HEK293 (cell line): ENCODE results near the gene SRD5A1.

Source experiments
- GLI4 ChIP-seq: fragments of 450-650 bp; formaldehyde crosslinking; IDR thresholded peaks from 2 replicates; pipeline ENCODE4 v1.5.1; 2016; ENCODE audit warnings: missing biosample characterization, missing genetic modification characterization
- ZBTB17 ChIP-seq: fragments of 450-650 bp; formaldehyde crosslinking; IDR thresholded peaks from 2 replicates; pipeline ENCODE4 v1.5.1; 2016; ENCODE audit warnings: missing biosample characterization, missing genetic modification characterization
- ZBTB48 ChIP-seq: fragments of 450-650 bp; formaldehyde crosslinking; IDR thresholded peaks from 2 replicates; pipeline ENCODE4 v1.5.1; 2016; ENCODE audit warnings: missing biosample characterization, missing genetic modification characterization
- ZNF114 ChIP-seq: fragments of 450-650 bp; formaldehyde crosslinking; IDR thresholded peaks from 2 replicates; pipeline ENCODE4 v1.5.0; 2017; ENCODE audit warnings: missing biosample characterization, missing genetic modification characterization
- ZNF48 ChIP-seq: fragments of 450-650 bp; formaldehyde crosslinking; IDR thresholded peaks from 2 replicates; pipeline ENCODE4 v1.5.1; 2016; ENCODE audit warnings: missing biosample characterization, missing genetic modification characterization
- ZNF521 ChIP-seq: fragments of 450-650 bp; formaldehyde crosslinking; IDR thresholded peaks from 2 replicates; pipeline ENCODE4 v1.5.1; 2017; ENCODE audit warnings: missing biosample characterization, mild to moderate bottlenecking, missing genetic modification characterization
- ZNF785 ChIP-seq: fragments of 450-650 bp; formaldehyde crosslinking; IDR thresholded peaks from 2 replicates; pipeline ENCODE4 v1.5.1; 2016; ENCODE audit warnings: missing biosample characterization, missing genetic modification characterization
- TF ChIP-seq, protein P1 (sequence below): fragments of 450-650 bp; formaldehyde crosslinking; IDR thresholded peaks from 2 replicates; pipeline ENCODE4 v1.5.1; 2016; ENCODE audit warnings: missing biosample characterization, missing genetic modification characterization
- TF ChIP-seq, protein P2 (sequence below): fragments of 450-650 bp; formaldehyde crosslinking; IDR thresholded peaks from 2 replicates; pipeline ENCODE4 v1.5.1; 2016; ENCODE audit warnings: missing biosample characterization, missing genetic modification characterization, low read depth
- TF ChIP-seq, protein P3 (sequence below): fragments of 450-650 bp; formaldehyde crosslinking; IDR thresholded peaks from 2 replicates; pipeline ENCODE4 v1.5.1; 2016; ENCODE audit warnings: missing biosample characterization, missing genetic modification characterization
- TF ChIP-seq, protein P4 (sequence below): fragments of 450-650 bp; formaldehyde crosslinking; IDR thresholded peaks from 2 replicates; pipeline ENCODE4 v1.5.1; 2016; ENCODE audit warnings: missing biosample characterization, missing genetic modification characterization
- TF ChIP-seq, protein P5 (sequence below): sonication (generic); formaldehyde crosslinking; IDR thresholded peaks from 2 replicates; pipeline ENCODE4 v1.8.1; 2022; ENCODE audit warnings: mild to moderate bottlenecking, moderate library complexity, missing genetic modification reagents

DNA sequence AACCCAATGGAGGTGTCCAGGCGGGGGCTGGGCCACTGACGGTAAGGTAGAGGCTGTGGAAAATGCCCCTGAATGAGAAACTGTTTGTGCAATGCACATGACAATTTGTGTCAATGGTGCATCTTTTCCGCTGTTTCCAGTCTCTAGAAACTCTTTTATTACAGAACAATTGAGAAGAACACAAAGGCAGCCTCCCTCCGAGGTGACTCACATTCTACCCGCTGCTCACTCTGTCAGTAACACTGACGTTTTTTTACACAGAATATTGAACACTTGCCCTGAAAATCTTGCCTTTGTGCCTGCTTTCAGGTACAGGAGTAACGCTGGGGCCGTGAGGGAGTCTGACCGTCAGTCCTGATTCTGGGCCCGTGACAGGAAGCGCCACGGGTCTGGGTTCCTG, 68.3 kb downstream of the SRD5A1 start:
- TF ChIP-seq, protein P1, sequence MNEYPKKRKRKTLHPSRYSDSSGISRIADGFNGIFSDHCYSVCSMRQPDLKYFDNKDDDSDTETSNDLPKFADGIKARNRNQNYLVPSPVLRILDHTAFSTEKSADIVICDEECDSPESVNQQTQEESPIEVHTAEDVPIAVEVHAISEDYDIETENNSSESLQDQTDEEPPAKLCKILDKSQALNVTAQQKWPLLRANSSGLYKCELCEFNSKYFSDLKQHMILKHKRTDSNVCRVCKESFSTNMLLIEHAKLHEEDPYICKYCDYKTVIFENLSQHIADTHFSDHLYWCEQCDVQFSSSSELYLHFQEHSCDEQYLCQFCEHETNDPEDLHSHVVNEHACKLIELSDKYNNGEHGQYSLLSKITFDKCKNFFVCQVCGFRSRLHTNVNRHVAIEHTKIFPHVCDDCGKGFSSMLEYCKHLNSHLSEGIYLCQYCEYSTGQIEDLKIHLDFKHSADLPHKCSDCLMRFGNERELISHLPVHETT (tag by site-specific recombination): no peak
- TF ChIP-seq, protein P2, sequence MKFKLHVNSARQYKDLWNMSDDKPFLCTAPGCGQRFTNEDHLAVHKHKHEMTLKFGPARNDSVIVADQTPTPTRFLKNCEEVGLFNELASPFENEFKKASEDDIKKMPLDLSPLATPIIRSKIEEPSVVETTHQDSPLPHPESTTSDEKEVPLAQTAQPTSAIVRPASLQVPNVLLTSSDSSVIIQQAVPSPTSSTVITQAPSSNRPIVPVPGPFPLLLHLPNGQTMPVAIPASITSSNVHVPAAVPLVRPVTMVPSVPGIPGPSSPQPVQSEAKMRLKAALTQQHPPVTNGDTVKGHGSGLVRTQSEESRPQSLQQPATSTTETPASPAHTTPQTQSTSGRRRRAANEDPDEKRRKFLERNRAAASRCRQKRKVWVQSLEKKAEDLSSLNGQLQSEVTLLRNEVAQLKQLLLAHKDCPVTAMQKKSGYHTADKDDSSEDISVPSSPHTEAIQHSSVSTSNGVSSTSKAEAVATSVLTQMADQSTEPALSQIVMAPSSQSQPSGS (tag by site-specific recombination): no peak
- TF ChIP-seq ZNF785 (no peak), ZNF48 (tag by site-specific recombination) (no peak), ZNF521 (tag by site-specific recombination) (no peak), ZBTB48 (tag by site-specific recombination) (no peak), ZBTB17 (no peak), ZNF114 (no peak), GLI4 (tag by site-specific recombination) (no peak)
- TF ChIP-seq, protein P3, sequence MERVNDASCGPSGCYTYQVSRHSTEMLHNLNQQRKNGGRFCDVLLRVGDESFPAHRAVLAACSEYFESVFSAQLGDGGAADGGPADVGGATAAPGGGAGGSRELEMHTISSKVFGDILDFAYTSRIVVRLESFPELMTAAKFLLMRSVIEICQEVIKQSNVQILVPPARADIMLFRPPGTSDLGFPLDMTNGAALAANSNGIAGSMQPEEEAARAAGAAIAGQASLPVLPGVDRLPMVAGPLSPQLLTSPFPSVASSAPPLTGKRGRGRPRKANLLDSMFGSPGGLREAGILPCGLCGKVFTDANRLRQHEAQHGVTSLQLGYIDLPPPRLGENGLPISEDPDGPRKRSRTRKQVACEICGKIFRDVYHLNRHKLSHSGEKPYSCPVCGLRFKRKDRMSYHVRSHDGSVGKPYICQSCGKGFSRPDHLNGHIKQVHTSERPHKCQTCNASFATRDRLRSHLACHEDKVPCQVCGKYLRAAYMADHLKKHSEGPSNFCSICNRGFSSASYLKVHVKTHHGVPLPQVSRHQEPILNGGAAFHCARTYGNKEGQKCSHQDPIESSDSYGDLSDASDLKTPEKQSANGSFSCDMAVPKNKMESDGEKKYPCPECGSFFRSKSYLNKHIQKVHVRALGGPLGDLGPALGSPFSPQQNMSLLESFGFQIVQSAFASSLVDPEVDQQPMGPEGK (tag by site-specific recombination): no peak
- TF ChIP-seq, protein P4, sequence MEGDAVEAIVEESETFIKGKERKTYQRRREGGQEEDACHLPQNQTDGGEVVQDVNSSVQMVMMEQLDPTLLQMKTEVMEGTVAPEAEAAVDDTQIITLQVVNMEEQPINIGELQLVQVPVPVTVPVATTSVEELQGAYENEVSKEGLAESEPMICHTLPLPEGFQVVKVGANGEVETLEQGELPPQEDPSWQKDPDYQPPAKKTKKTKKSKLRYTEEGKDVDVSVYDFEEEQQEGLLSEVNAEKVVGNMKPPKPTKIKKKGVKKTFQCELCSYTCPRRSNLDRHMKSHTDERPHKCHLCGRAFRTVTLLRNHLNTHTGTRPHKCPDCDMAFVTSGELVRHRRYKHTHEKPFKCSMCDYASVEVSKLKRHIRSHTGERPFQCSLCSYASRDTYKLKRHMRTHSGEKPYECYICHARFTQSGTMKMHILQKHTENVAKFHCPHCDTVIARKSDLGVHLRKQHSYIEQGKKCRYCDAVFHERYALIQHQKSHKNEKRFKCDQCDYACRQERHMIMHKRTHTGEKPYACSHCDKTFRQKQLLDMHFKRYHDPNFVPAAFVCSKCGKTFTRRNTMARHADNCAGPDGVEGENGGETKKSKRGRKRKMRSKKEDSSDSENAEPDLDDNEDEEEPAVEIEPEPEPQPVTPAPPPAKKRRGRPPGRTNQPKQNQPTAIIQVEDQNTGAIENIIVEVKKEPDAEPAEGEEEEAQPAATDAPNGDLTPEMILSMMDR (tag by site-specific recombination): no peak
- TF ChIP-seq, protein P5, sequence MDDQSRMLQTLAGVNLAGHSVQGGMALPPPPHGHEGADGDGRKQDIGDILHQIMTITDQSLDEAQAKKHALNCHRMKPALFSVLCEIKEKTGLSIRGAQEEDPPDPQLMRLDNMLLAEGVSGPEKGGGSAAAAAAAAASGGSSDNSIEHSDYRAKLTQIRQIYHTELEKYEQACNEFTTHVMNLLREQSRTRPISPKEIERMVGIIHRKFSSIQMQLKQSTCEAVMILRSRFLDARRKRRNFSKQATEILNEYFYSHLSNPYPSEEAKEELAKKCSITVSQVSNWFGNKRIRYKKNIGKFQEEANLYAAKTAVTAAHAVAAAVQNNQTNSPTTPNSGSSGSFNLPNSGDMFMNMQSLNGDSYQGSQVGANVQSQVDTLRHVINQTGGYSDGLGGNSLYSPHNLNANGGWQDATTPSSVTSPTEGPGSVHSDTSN (CRISPR knock-in tag): no peak
